ENCODE measurements around the gene LKAAEAR1.
A peak's percentile ranks its signal among the peaks of the same experiment; 100 is the strongest.

LKAAEAR1 gene

GRCh38 chr20:64068386-64069208 lies 15.6 kb downstream of the LKAAEAR1 start:
- TF ChIP-seq CTCF (IDR thresholded peaks at IDR 0.05; ENCODE audit: control extremely low read depth, extremely low read depth, low read depth, missing control alignments): no peak
- POLR2A ChIA-PET: no interaction called here
- CTCF ChIA-PET: interaction anchor here (1.0 to 2.2 kb wide), 6 partner anchors 10 to 52 kb away, joined by 3 to 17 read pairs (median 4); partner anchors contain the start of genes OPRL1 and RGS19
- no peak for DNase-seq (ENCODE audit: extremely low spot score)

GRCh38 chr20:64067733-64068307 lies 16.4 kb downstream of the LKAAEAR1 start:
- no peak for TF ChIP-seq CTCF (IDR thresholded peaks at IDR 0.05; ENCODE audit: control extremely low read depth, extremely low read depth, low read depth, missing control alignments)
- DNase-seq (ENCODE audit: extremely low spot score): no peak
- CTCF ChIA-PET: no interaction called here
- POLR2A ChIA-PET: no interaction called here

GRCh38 chr20:64067005-64067632 lies 17.1 kb downstream of the LKAAEAR1 start:
- DNase-seq (ENCODE audit: extremely low spot score): no peak
- ChIA-PET CTCF (interaction anchor here (1.1 to 1.3 kb wide), 2 partner anchors 10 to 303 kb away, joined by 3 to 7 read pairs; no protein-coding TSS in a partner anchor), POLR2A (no interaction called here)
- TF ChIP-seq CTCF (IDR thresholded peaks at IDR 0.05; ENCODE audit: control extremely low read depth, extremely low read depth, low read depth, missing control alignments): no peak

- no peak for TF ChIP-seq CTCF (IDR thresholded peaks at IDR 0.05; ENCODE audit: control extremely low read depth, extremely low read depth, low read depth, missing control alignments)
- ChIA-PET POLR2A (no interaction called here), CTCF (interaction anchor here (0.9 to 1.3 kb wide), 3 partner anchors 9 to 14 kb away, joined by 3 to 7 read pairs (median 3); partner anchors contain the start of genes OPRL1 and RGS19)
- DNase-seq (ENCODE audit: extremely low spot score): peak; percentile 81
Observed at GRCh38 chr20:64065974-64066343, 18.2 kb downstream of the LKAAEAR1 start.

- ChIA-PET POLR2A (no interaction called here), CTCF (interaction anchor here (0.9 to 1.9 kb wide), 4 partner anchors 8 to 25 kb away, joined by 3 to 7 read pairs (median 4); partner anchors contain the start of genes OPRL1 and RGS19)
- DNase-seq (ENCODE audit: extremely low spot score): no peak
- no peak for TF ChIP-seq CTCF (IDR thresholded peaks at IDR 0.05; ENCODE audit: control extremely low read depth, extremely low read depth, low read depth, missing control alignments)
Observed at GRCh38 chr20:64065062-64065973, 18.9 kb downstream of the LKAAEAR1 start.

All from GM10248 (cell line).